Lung (tissue), 16 donors: ENCODE results near the gene IFI27L2. TPM values are rescaled to one million over a fixed set of nuclear protein-coding genes. Genes with fewer than 3 reads are reported as not detected.
A peak's percentile ranks its signal among the peaks of the same experiment; 100 is the strongest.

ENCODE experiments used
- ATAC-seq: fragments of 200-7000 bp; cut with Tn5 transposase; one replicate; pipeline ENCODE4 v1.9.1; 2020; ENCODE audit warnings: moderate number of reproducible peaks; ENCODE audit not compliant: insufficient read depth, low FRiP score
- DNase-seq, 3 donors: peaks; one replicate each; pipeline ENCODE4 v3.0.0-alpha.2; 2013 to 2017
- H3K27ac ChIP-seq, 2 donors: one replicate each; pipeline ENCODE4 v1.5.1; 2013; ENCODE audit warnings: mild to moderate bottlenecking in 2 of 2, moderate library complexity in 2 of 2, control low read depth in 1 of 2, inconsistent platforms in 1 of 2, low read depth in 1 of 2, low read length in 1 of 2
- H3K27me3 ChIP-seq, 3 donors: one replicate each; pipeline ENCODE4 v1.5.1; 2013; ENCODE audit warnings: low read length in 2 of 3; ENCODE audit not compliant: control insufficient read depth in 3 of 3, insufficient read depth in 3 of 3
- H3K36me3 ChIP-seq, 4 donors: one replicate each; pipeline ENCODE4 v1.5.1; 2013; ENCODE audit warnings: low read length in 4 of 4, mild to moderate bottlenecking in 1 of 4, moderate library complexity in 1 of 4; ENCODE audit not compliant: control insufficient read depth in 4 of 4, insufficient read depth in 4 of 4
- H3K4me1 ChIP-seq, 5 donors: one replicate each; pipeline ENCODE4 v1.5.1; 2013; ENCODE audit warnings: low read length in 5 of 5, mild to moderate bottlenecking in 2 of 5, moderate library complexity in 1 of 5; ENCODE audit not compliant: control insufficient read depth in 5 of 5, insufficient read depth in 5 of 5
- H3K4me3 ChIP-seq: one replicate; pipeline ENCODE4 v1.5.1; 2013; ENCODE audit warnings: mild to moderate bottlenecking, control low read depth, moderate library complexity
- H3K9ac ChIP-seq, 2 donors: one replicate each; pipeline ENCODE4 v1.5.1; 2013; ENCODE audit warnings: low read length in 2 of 2, control low read depth in 1 of 2; ENCODE audit not compliant: insufficient read depth in 1 of 2
- H3K9me3 ChIP-seq, 4 donors: one replicate each; pipeline ENCODE4 v1.5.1; 2013; ENCODE audit warnings: low read length in 3 of 4, mild to moderate bottlenecking in 1 of 4, moderate library complexity in 1 of 4; ENCODE audit not compliant: control insufficient read depth in 4 of 4, insufficient read depth in 3 of 4
- WGBS, 2 donors: extraction: QIAGEN DNeasy Blood & Tissue Kit; methylation state at CpG; one replicate each; pipeline ENCODE4 v1.1.7; 2013; 5-methylcytosine and 5-hydroxymethylcytosine counted together
- long read RNA-seq, 5 donors: transcript quantifications; one replicate each; lab custom pipeline, GENCODE V29; 2026
- polyA plus RNA-seq, 2 donors: library from polyadenylated mRNA; stranded (reverse); fragments of 200-250 nt; gene quantifications; one replicate each; pipeline ENCODE4 v1.2.1, GENCODE V29; 2013
- total RNA-seq, 2 donors: library from RNA; depleted of rRNA in 1 of 2; stranded (reverse); fragments of >200 nt in 1 of 2; gene quantifications; one replicate each; pipeline ENCODE4 v1.2.1, GENCODE V29; 2014 to 2021
- TF ChIP-seq, protein P1 (sequence below): IDR thresholded peaks from 2 replicates; pipeline ENCODE4 v1.5.1; 2012; ENCODE audit warnings: mild to moderate bottlenecking; ENCODE audit errors: control extremely low read depth, extremely low read depth
- donor health status: control.
- donor health status: control.
- donor health status: Bipolar disorder and iron deficiency.
- donor health status: healthy.
- donor health status: DM: yes; HTN: yes; CAD: no.

IFI27L2 gene, protein sequence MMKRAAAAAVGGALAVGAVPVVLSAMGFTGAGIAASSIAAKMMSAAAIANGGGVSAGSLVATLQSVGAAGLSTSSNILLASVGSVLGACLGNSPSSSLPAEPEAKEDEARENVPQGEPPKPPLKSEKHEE
- total RNA-seq (10 to 100 TPM; 27.2 to 38.9 TPM), polyA plus RNA-seq (100 to 1,000 TPM; 108 to 127 TPM)
- long read RNA-seq, donor 1, transcript IFI27L2-203 (2 exons, 676 nt) = minor isoform, 11 of 59 reads
- long read RNA-seq, donor 1, transcript IFI27L2-204 (3 exons, 516 nt) = minor isoform, 6 of 59 reads
- long read RNA-seq, donor 1, transcript IFI27L2-201 (4 exons, 511 nt) = major isoform, 42 of 59 reads
- long read RNA-seq, donor 1, partial matches to known transcripts = 0 of 59 reads
- long read RNA-seq, donor 1, other reads (novel, unspliced or antisense) = 0 of 59 reads
- long read RNA-seq, donor 2, transcript IFI27L2-201 (4 exons, 511 nt) = major isoform, 11 of 19 reads
- long read RNA-seq, donor 2, transcript IFI27L2-203 (2 exons, 676 nt) = minor isoform, 6 of 19 reads
- long read RNA-seq, donor 2, partial matches to known transcripts = 0 of 19 reads
- long read RNA-seq, donor 2, other reads (novel, unspliced or antisense) = 0 of 19 reads
- long read RNA-seq, donor 3, transcript IFI27L2-204 (3 exons, 516 nt) = minor isoform, 8 of 42 reads
- long read RNA-seq, donor 3, transcript IFI27L2-201 (4 exons, 511 nt) = major isoform, 31 of 42 reads
- long read RNA-seq, donor 3, partial matches to known transcripts = 0 of 42 reads
- long read RNA-seq, donor 3, other reads (novel, unspliced or antisense) = 0 of 42 reads
- long read RNA-seq, donor 4, transcript IFI27L2-203 (2 exons, 676 nt) = minor isoform, 7 of 45 reads
- long read RNA-seq, donor 4, transcript IFI27L2-204 (3 exons, 516 nt) = minor isoform, 11 of 45 reads
- long read RNA-seq, donor 4, transcript IFI27L2-201 (4 exons, 511 nt) = major isoform, 22 of 45 reads
- long read RNA-seq, donor 4, partial matches to known transcripts = 5 of 45 reads
- long read RNA-seq, donor 4, other reads (novel, unspliced or antisense) = 0 of 45 reads
- long read RNA-seq, donor 5, transcript IFI27L2-201 (4 exons, 511 nt) = major isoform, 51 of 74 reads
- long read RNA-seq, donor 5, transcript IFI27L2-203 (2 exons, 676 nt) = minor isoform, 12 of 74 reads
- long read RNA-seq, donor 5, transcript IFI27L2-204 (3 exons, 516 nt) = minor isoform, 11 of 74 reads
- long read RNA-seq, donor 5, partial matches to known transcripts = 0 of 74 reads
- long read RNA-seq, donor 5, other reads (novel, unspliced or antisense) = 0 of 74 reads

DNA sequence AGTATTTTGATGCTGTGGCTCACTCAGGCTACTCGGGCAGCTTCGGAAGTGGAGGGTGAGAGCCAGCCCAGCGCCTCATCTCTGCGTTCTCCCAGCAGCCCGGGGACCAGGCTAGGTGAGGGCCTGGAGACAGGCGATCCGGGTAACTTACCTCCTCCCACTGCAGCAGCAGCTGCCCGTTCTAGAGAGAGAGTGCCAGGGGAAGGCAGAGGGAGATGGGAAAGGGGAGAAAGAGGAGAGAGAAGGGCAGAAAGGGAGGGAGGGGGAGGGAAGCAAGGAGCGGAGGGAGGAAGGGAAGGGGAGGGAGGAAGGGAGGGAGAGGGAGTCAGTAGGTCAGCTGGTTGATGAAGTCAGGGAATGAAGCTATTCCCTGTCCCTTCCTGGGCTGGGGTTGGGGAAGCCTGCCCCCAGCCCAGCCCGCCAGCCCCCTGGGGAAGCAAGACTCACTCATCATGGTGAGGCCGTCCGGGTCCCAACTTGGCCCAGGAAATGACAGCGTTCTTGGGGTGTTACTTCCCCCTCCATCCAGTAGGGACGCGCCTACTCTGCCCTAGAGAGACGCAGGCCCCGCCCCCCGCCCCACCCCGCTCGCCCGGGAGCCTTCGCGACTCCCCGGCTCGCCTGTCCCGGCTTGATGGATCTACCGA, at the start of gene IFI27L2:
TSS of gene IFI27L2 (minus strand) at position 494 of the 647 bp plus-strand sequence. CDS start at position 454, 40 bp downstream.
- Histone ChIP-seq H3K27ac (peak within 1 kb of the TSS; percentile 88 to 92), H3K36me3 (peaks cover 0 to 6% (median 0%) of the 10 kb centered on the region in 4 donors), H3K9ac (peak within 1 kb of the TSS in 1 of 2 donors; percentile 46), H3K9me3 (no peaks in the 10 kb centered on the region), H3K4me3 (peak within 1 kb of the TSS; percentile 68), H3K4me1 (peaks cover 0 to 18% (median 5%) of the 10 kb centered on the region in 5 donors), H3K27me3 (peaks cover 0 to 2% (median 0%) of the 10 kb centered on the region in 3 donors)
- TF ChIP-seq, protein P1, sequence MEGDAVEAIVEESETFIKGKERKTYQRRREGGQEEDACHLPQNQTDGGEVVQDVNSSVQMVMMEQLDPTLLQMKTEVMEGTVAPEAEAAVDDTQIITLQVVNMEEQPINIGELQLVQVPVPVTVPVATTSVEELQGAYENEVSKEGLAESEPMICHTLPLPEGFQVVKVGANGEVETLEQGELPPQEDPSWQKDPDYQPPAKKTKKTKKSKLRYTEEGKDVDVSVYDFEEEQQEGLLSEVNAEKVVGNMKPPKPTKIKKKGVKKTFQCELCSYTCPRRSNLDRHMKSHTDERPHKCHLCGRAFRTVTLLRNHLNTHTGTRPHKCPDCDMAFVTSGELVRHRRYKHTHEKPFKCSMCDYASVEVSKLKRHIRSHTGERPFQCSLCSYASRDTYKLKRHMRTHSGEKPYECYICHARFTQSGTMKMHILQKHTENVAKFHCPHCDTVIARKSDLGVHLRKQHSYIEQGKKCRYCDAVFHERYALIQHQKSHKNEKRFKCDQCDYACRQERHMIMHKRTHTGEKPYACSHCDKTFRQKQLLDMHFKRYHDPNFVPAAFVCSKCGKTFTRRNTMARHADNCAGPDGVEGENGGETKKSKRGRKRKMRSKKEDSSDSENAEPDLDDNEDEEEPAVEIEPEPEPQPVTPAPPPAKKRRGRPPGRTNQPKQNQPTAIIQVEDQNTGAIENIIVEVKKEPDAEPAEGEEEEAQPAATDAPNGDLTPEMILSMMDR = peak; percentile 11
- DNase-seq (peak; percentile 89 to 93 (median 91)), ATAC-seq (peak; percentile 85)
- WGBS, 2 donors = 1% methylated on average over 26 to 27 of the region's 27 CpGs

DNA sequence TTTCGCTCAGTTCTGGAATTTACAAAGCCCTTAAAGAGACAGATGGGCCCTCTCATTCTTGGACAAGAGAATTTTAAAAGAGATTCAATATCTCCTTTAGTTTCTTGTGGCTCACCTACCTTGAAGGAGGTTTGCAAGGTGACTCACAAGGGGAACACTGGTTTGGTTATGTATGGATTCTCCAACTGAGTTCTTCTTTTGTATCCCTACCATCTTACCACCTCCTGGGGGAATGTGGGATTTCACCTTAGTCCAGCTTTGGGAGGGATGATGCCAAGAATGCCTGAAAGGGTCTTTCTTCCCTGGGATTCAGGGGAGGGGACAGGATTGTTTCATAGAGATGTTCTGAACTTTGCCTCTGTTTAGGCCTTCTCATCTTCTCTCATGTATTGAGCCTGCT, 48.4 kb upstream of the IFI27L2 start:
- Histone ChIP-seq H3K36me3 (no peaks in the 10 kb centered on the region), H3K9me3 (no peaks in the 10 kb centered on the region), H3K4me1 (peaks cover 0 to 10% (median 0%) of the 10 kb centered on the region in 5 donors), H3K27me3 (peaks cover 0 to 58% (median 53%) of the 10 kb centered on the region in 3 donors), H3K4me3 (no peak overlapping the region), H3K27ac (no peak overlapping the region), H3K9ac (no peak overlapping the region)
- ATAC-seq (no peak), DNase-seq (no peak)
- 80 to 93% methylated on average over 1 of the region's 1 CpG for WGBS, 2 donors
- TF ChIP-seq, protein P1 = no peak

DNA sequence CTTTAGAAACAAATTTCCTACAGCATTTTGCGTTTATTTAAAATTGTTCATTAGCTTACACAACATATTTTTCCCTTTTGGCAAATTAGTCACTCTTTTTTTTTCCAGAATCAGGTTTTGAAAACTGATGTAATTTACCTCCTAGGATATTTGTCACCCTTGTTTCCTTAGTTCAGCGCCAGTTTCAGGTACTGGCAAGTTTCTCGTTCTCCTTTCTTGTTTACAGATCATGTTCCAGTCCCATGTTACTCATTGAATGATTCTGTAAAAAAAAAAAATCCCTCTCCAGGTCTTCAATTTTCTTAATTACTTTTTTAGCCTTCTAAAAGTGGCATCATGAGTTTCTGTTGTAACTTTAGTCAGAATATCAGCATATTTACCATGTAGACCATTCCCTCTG, 47.4 kb upstream of the IFI27L2 start:
- ATAC-seq (no peak), DNase-seq (no peak)
- Histone ChIP-seq H3K27me3 (peaks cover 0 to 66% (median 59%) of the 10 kb centered on the region in 3 donors), H3K27ac (no peak overlapping the region), H3K4me1 (peaks cover 0 to 10% (median 0%) of the 10 kb centered on the region in 5 donors), H3K9me3 (no peaks in the 10 kb centered on the region), H3K36me3 (no peaks in the 10 kb centered on the region), H3K4me3 (no peak overlapping the region), H3K9ac (no peak overlapping the region)
- WGBS, 2 donors = 69 to 80% methylated on average over 3 of the region's 3 CpGs
- TF ChIP-seq, protein P1 = no peak
